Measurements from ENCODE around the gene AOX1. TPM values are rescaled to one million over a fixed set of nuclear protein-coding genes. Genes with fewer than 3 reads are reported as not detected.

Gene AOX1
- total and polyA plus RNA-seq, 9 of the 15 experiments (the other 6 are each of a cell fraction or from before 2014, with no cell fraction given): 0.10 to 0.55 (median 0.20) TPM; not detected in 6

GRCh38 chr2:200567932-200568331 lies 17.9 kb upstream of the AOX1 start:
- intact Hi-C loops (cut with micrococcal nuclease): no loop called here
- no peak for ATAC-seq

More at GRCh38 chr2:200567932-200568331, 17.9 kb upstream of the AOX1 start:
- Histone ChIP-seq H4K20me1 (replicated peaks; ENCODE audit: control insufficient read depth, insufficient read depth, low read length) (no peaks in the 10 kb centered on the region), H3K27ac (ENCODE audit: extremely low read depth, low read depth, low read length) (no peak overlapping the region), H3K4me3 (no peak overlapping the region), H2AFZ (ENCODE audit: low read depth, low read length) (no peak overlapping the region), H3K36me3 (ENCODE audit: control insufficient read depth, insufficient read depth, low read length) (peaks cover 18% of the 10 kb centered on the region; the same call in 1 of the 3 replicates), H3K27me3 (ENCODE audit: control insufficient read depth in 2 of 2, insufficient read depth in 2 of 2, low read length in 2 of 2) (no peaks in the 10 kb centered on the region), H3K9me3 (replicated peaks; ENCODE audit: control insufficient read depth, insufficient read depth, low read depth, low read length) (no peaks in the 10 kb centered on the region), H3K9ac (ENCODE audit: insufficient read depth in 1 of 2, low read depth in 2 of 2, low read length in 2 of 2) (no peak overlapping the region), H3K4me1 (replicated peaks in 1 of 2; ENCODE audit: control insufficient read depth in 2 of 2, insufficient read depth in 2 of 2, low read length in 2 of 2) (no peaks in the 10 kb centered on the region), H3K4me2 (ENCODE audit: insufficient read depth, low read length) (no peak overlapping the region), H3K9me1 (ENCODE audit: control insufficient read depth, insufficient read depth, low read length) (no peaks in the 10 kb centered on the region), H3K79me2 (ENCODE audit: control insufficient read depth, insufficient read depth, low read length) (no peaks in the 10 kb centered on the region)
- ChIA-PET CTCF (ENCODE audit: low intra/inter-chr PET ratio) (no interaction called here), POLR2A (interaction anchor here (1.6 kb wide), 1 partner anchor 8 kb away, joined by 4 read pairs; no protein-coding TSS in a partner anchor)
- no peak for DNase-seq (ENCODE audit: extremely low read depth in 1 of 4, low spot score in 3 of 4)
- no TSS peak for BruUV-seq (replicated peaks)
- 84% methylated on average over 3 of the region's 3 CpGs for WGBS (ENCODE audit: insufficient coverage, low coverage, missing lambda C conversion rate)
- in situ Hi-C loops (cut with MboI): no loop called here
- no peak for FAIRE-seq
- TF ChIP-seq CEBPG (CRISPR knock-in tag; IDR thresholded peaks at IDR 0.05): no peak
- peak in 1 of 2 experiments; percentile 50; a peak in 2 of 4 replicates for TF ChIP-seq CEBPG (tag; conservative IDR thresholded peaks at IDR 0.05 in 1 of 2, IDR thresholded peaks at IDR 0.05 in 1 of 2)
- no peak for TF ChIP-seq DNMT1 (IDR thresholded peaks at IDR 0.05)
- no peak for TF ChIP-seq TAF7 (tag; IDR thresholded peaks at IDR 0.05)
- TF ChIP-seq ZNF57 (CRISPR knock-in tag; IDR thresholded peaks at IDR 0.05): no peak
- peak; percentile 21; the same call in 1 of the 2 replicates for TF ChIP-seq ATF3 (IDR thresholded peaks at IDR 0.05)
- no peak for TF ChIP-seq ATF3 (CRISPR knock-in tag; conservative IDR thresholded peaks at IDR 0.05)
- no peak for TF ChIP-seq HMG20A (CRISPR knock-in tag; conservative IDR thresholded peaks at IDR 0.05)

Data from K562 (cell line).